HT1080 (cell line): Measurements from ENCODE around the gene SPDYE1. TPM values are rescaled to one million over a fixed set of nuclear protein-coding genes. Genes with fewer than 3 reads are reported as not detected.
A peak's percentile ranks its signal among the peaks of the same experiment; 100 is the strongest.
"Not testable (repeated sequence)": the region's sequence is repeated elsewhere in the genome, so short reads cannot be mapped to it uniquely, and the experiment has no call there.

Experiments used
- DNase-seq: peaks from one replicate; pipeline ENCODE4 v3.0.0-alpha.2; 2015; ENCODE audit warnings: low read depth
- polyA plus RNA-seq, 2 experiments: library from polyadenylated mRNA; depleted of rRNA; stranded (reverse); fragments of >200 nt; gene quantifications; 2 replicates each; pipeline ENCODE4 v1.2.3, GENCODE V29; 2015
- total RNA-seq: library from RNA; depleted of rRNA; stranded (reverse); fragments of >200 nt; shearing (Covaris generic); gene quantifications from 2 replicates; pipeline ENCODE4 v1.2.3, GENCODE V29; 2014; rRNA removed

The SPDYE1 gene
- total RNA-seq: not detected in 2 replicates
- polyA plus RNA-seq (2015; cell fraction: cytosol; rRNA removed): not detected in 2 replicates
- not detected in 2 replicates for polyA plus RNA-seq (2015; cell fraction: nucleus; rRNA removed)

GRCh38 chr7:43997532-43997931 is at the start of gene SPDYE1:
SPDYE1 (plus strand) TSS chr7:43997897; CDS start chr7:43999950, 2,053 bp downstream.
- not testable (repeated sequence) for DNase-seq

- DNase-seq: no peak
Observed at GRCh38 chr7:43952028-43952427, 45.7 kb upstream of the SPDYE1 start.

GRCh38 chr7:43953071-43953470 is 44.6 kb upstream of the SPDYE1 start:
- no peak for DNase-seq

GRCh38 chr7:43954524-43955228 is 43.0 kb upstream of the SPDYE1 start:
- peak; percentile 60 for DNase-seq

- DNase-seq: no peak
Observed at GRCh38 chr7:43956027-43956426, 41.7 kb upstream of the SPDYE1 start.

GRCh38 chr7:43960933-43961332 is 36.8 kb upstream of the SPDYE1 start:
- no peak for DNase-seq

- DNase-seq: not testable (repeated sequence)
Observed at GRCh38 chr7:43966392-43966791, 31.3 kb upstream of the SPDYE1 start.

GRCh38 chr7:43968172-43969040 is 29.3 kb upstream of the SPDYE1 start:
- DNase-seq: peak; percentile 38

GRCh38 chr7:43969586-43969985 is 28.1 kb upstream of the SPDYE1 start:
- DNase-seq: not testable (repeated sequence)

- not testable (repeated sequence) for DNase-seq
Observed at GRCh38 chr7:43970698-43971097, 27.0 kb upstream of the SPDYE1 start.

- not testable (repeated sequence) for DNase-seq
Observed at GRCh38 chr7:43974033-43974573, 23.6 kb upstream of the SPDYE1 start.

- not testable (repeated sequence) for DNase-seq
Observed at GRCh38 chr7:43974725-43975482, 22.8 kb upstream of the SPDYE1 start.

- DNase-seq: no peak
Observed at GRCh38 chr7:43977525-43977924, 20.2 kb upstream of the SPDYE1 start.

GRCh38 chr7:43978102-43978501 is 19.6 kb upstream of the SPDYE1 start:
- DNase-seq: not testable (repeated sequence)

- DNase-seq: not testable (repeated sequence)
Observed at GRCh38 chr7:43982848-43983247, 14.8 kb upstream of the SPDYE1 start.

- DNase-seq: not testable (repeated sequence)
Observed at GRCh38 chr7:43983736-43984135, 14.0 kb upstream of the SPDYE1 start.

- DNase-seq: peak; percentile 72
Observed at GRCh38 chr7:43985904-43986864, 11.5 kb upstream of the SPDYE1 start.

GRCh38 chr7:43987476-43987875 is 10.2 kb upstream of the SPDYE1 start:
- not testable (repeated sequence) for DNase-seq

- DNase-seq: not testable (repeated sequence)
Observed at GRCh38 chr7:43990011-43990585, 7.6 kb upstream of the SPDYE1 start.
